Kidney glomerular epithelial cell (primary cell): Measurements from ENCODE around the gene PLEKHO1.

Experiments used
- DNase-seq: peaks from one replicate; lab custom pipeline; 2025; lab: John Stamatoyannopoulos, UW

Gene PLEKHO1

GRCh38 chr1:150150133-150151021, 661 bp downstream of the PLEKHO1 start:
- no peak for DNase-seq

- no peak for DNase-seq
Measured at GRCh38 chr1:150151291-150152181, 1.8 kb downstream of the PLEKHO1 start.

- DNase-seq, result no peak
Measured at GRCh38 chr1:150152182-150152536, 2.4 kb downstream of the PLEKHO1 start.

GRCh38 chr1:150152772-150153456, 3.2 kb downstream of the PLEKHO1 start:
- DNase-seq, result no peak

- no peak for DNase-seq
Measured at GRCh38 chr1:150154143-150154542, 4.4 kb downstream of the PLEKHO1 start.

GRCh38 chr1:150155413-150156071, 5.8 kb downstream of the PLEKHO1 start:
- DNase-seq, result no peak

GRCh38 chr1:150156868-150157603, 7.3 kb downstream of the PLEKHO1 start:
- DNase-seq, result no peak

GRCh38 chr1:150159550-150159949, 9.8 kb downstream of the PLEKHO1 start:
- DNase-seq, result no peak

- DNase-seq, result peak; percentile 29
Measured at GRCh38 chr1:150160964-150161621, 11.4 kb downstream of the PLEKHO1 start.

GRCh38 chr1:150161747-150162581, 12.2 kb downstream of the PLEKHO1 start:
- DNase-seq, result peak; percentile 11

- DNase-seq, result no peak
Measured at GRCh38 chr1:150162582-150162861, 12.8 kb downstream of the PLEKHO1 start.

GRCh38 chr1:150162862-150163706, 13.4 kb downstream of the PLEKHO1 start:
- DNase-seq, result peak; percentile 98

GRCh38 chr1:150164224-150164623, 14.5 kb downstream of the PLEKHO1 start:
- DNase-seq, result no peak

GRCh38 chr1:150164779-150165178, 15.1 kb downstream of the PLEKHO1 start:
- DNase-seq, result no peak

- peak; percentile 10 for DNase-seq
Measured at GRCh38 chr1:150165622-150166612, 16.2 kb downstream of the PLEKHO1 start.

GRCh38 chr1:150168960-150169601, 19.4 kb downstream of the PLEKHO1 start:
- DNase-seq, result peak; percentile 26

GRCh38 chr1:150171801-150172200, 22.1 kb downstream of the PLEKHO1 start:
- no peak for DNase-seq
